IPS-15b (cell line): ENCODE results near the gene DUSP6.

ENCODE experiments used
- H3K27me3 ChIP-seq: one replicate; pipeline ENCODE4 v1.6.1; 2013; ENCODE audit warnings: low read length; ENCODE audit not compliant: control insufficient read depth, insufficient read depth
- H3K36me3 ChIP-seq: one replicate; pipeline ENCODE4 v1.6.1; 2013; ENCODE audit warnings: low read length; ENCODE audit not compliant: control insufficient read depth, insufficient read depth
- H3K4me1 ChIP-seq: one replicate; pipeline ENCODE4 v1.6.1; 2013; ENCODE audit warnings: mild to moderate bottlenecking, low read length; ENCODE audit not compliant: control insufficient read depth, insufficient read depth
- H3K4me3 ChIP-seq: one replicate; pipeline ENCODE4 v1.5.1; 2013; ENCODE audit warnings: low read depth, low read length
- H3K9ac ChIP-seq: one replicate; pipeline ENCODE4 v1.6.1; 2013; ENCODE audit warnings: low read depth, mild to moderate bottlenecking, low read length
- H3K9me3 ChIP-seq: one replicate; pipeline ENCODE4 v1.6.1; 2013; ENCODE audit warnings: mild to moderate bottlenecking, low read length; ENCODE audit not compliant: control insufficient read depth, insufficient read depth

The DUSP6 gene

GRCh38 chr12:89352492-89353187 is at the start of gene DUSP6:
DUSP6 (minus strand) TSS chr12:89352501; CDS start chr12:89352039, 462 bp downstream.
- Histone ChIP-seq H3K27me3 (peaks cover 70% of the 10 kb centered on the region), H3K9me3 (no peaks in the 10 kb centered on the region), H3K9ac (no peak within 1 kb of the TSS), H3K36me3 (no peaks in the 10 kb centered on the region), H3K4me3 (peak within 1 kb of the TSS; percentile 55), H3K4me1 (peaks cover 28% of the 10 kb centered on the region)

GRCh38 chr12:89401433-89402058 is 49.2 kb upstream of the DUSP6 start:
- no peaks in the 10 kb centered on the region for H3K36me3 ChIP-seq
- no peak overlapping the region for H3K9ac ChIP-seq
- H3K4me1 ChIP-seq: no peaks in the 10 kb centered on the region

GRCh38 chr12:89400415-89400814 is 48.1 kb upstream of the DUSP6 start:
- Histone ChIP-seq H3K4me3 (no peak overlapping the region), H3K4me1 (no peaks in the 10 kb centered on the region), H3K27me3 (no peaks in the 10 kb centered on the region), H3K9ac (no peak overlapping the region), H3K36me3 (no peaks in the 10 kb centered on the region), H3K9me3 (no peaks in the 10 kb centered on the region)

More at GRCh38 chr12:89401433-89402058, 49.2 kb upstream of the DUSP6 start:
- H3K4me3 ChIP-seq: no peak overlapping the region
- no peaks in the 10 kb centered on the region for H3K9me3 ChIP-seq
- no peaks in the 10 kb centered on the region for H3K27me3 ChIP-seq

GRCh38 chr12:89395712-89396111 is 43.4 kb upstream of the DUSP6 start:
- Histone ChIP-seq H3K9me3 (no peaks in the 10 kb centered on the region), H3K36me3 (no peaks in the 10 kb centered on the region), H3K9ac (no peak overlapping the region), H3K27me3 (no peaks in the 10 kb centered on the region), H3K4me1 (no peaks in the 10 kb centered on the region), H3K4me3 (no peak overlapping the region)

GRCh38 chr12:89393551-89394121 is 41.3 kb upstream of the DUSP6 start:
- Histone ChIP-seq H3K27me3 (no peaks in the 10 kb centered on the region), H3K9me3 (no peaks in the 10 kb centered on the region), H3K4me3 (no peak overlapping the region), H3K9ac (no peak overlapping the region), H3K36me3 (no peaks in the 10 kb centered on the region), H3K4me1 (no peaks in the 10 kb centered on the region)

GRCh38 chr12:89392391-89392790 is 40.1 kb upstream of the DUSP6 start:
- H3K4me1 ChIP-seq: no peaks in the 10 kb centered on the region

GRCh38 chr12:89391726-89392336 is 39.5 kb upstream of the DUSP6 start:
- Histone ChIP-seq H3K4me3 (no peak overlapping the region), H3K36me3 (no peaks in the 10 kb centered on the region), H3K4me1 (no peaks in the 10 kb centered on the region), H3K9ac (no peak overlapping the region), H3K27me3 (no peaks in the 10 kb centered on the region), H3K9me3 (no peaks in the 10 kb centered on the region)

More at GRCh38 chr12:89392391-89392790, 40.1 kb upstream of the DUSP6 start:
- Histone ChIP-seq H3K9me3 (no peaks in the 10 kb centered on the region), H3K4me3 (no peak overlapping the region), H3K27me3 (no peaks in the 10 kb centered on the region), H3K36me3 (no peaks in the 10 kb centered on the region), H3K9ac (no peak overlapping the region)

- Histone ChIP-seq H3K36me3 (no peaks in the 10 kb centered on the region), H3K27me3 (no peaks in the 10 kb centered on the region), H3K9ac (no peak overlapping the region), H3K9me3 (no peaks in the 10 kb centered on the region), H3K4me3 (no peak overlapping the region), H3K4me1 (peaks cover 3% of the 10 kb centered on the region)
These were observed 38.7 kb upstream of the DUSP6 start for GRCh38 chr12:89390802-89391673.

- Histone ChIP-seq H3K4me1 (peaks cover 3% of the 10 kb centered on the region), H3K4me3 (no peak overlapping the region), H3K9ac (no peak overlapping the region)
These were observed 37.7 kb upstream of the DUSP6 start for GRCh38 chr12:89389755-89390661.

GRCh38 chr12:89386138-89386537 is 33.8 kb upstream of the DUSP6 start:
- no peaks in the 10 kb centered on the region for H3K36me3 ChIP-seq
- no peak overlapping the region for H3K4me3 ChIP-seq
- H3K4me1 ChIP-seq: peaks cover 15% of the 10 kb centered on the region
- no peaks in the 10 kb centered on the region for H3K9me3 ChIP-seq
- H3K9ac ChIP-seq: no peak overlapping the region
- no peaks in the 10 kb centered on the region for H3K27me3 ChIP-seq

More at GRCh38 chr12:89389755-89390661, 37.7 kb upstream of the DUSP6 start:
- H3K36me3 ChIP-seq: no peaks in the 10 kb centered on the region
- H3K27me3 ChIP-seq: no peaks in the 10 kb centered on the region
- H3K9me3 ChIP-seq: no peaks in the 10 kb centered on the region
